Mesenchymal stem cell (in vitro differentiated cells and primary cell): Measurements from ENCODE around the gene IMMP2L.

Experiments used
- DNase-seq: peaks from one replicate; pipeline ENCODE4 v3.0.0-alpha.2; 2013
- H2AFZ ChIP-seq: one replicate; pipeline ENCODE4 v1.6.1; 2013; ENCODE audit warnings: low read depth, mild to moderate bottlenecking, control low read depth, inconsistent platforms, low read length, moderate library complexity
- H2AK5ac ChIP-seq: 2 replicates; pipeline ENCODE4 v1.6.1; 2013; ENCODE audit warnings: low read length, moderate library complexity, mild to moderate bottlenecking, inconsistent platforms; ENCODE audit not compliant: severe bottlenecking
- H2BK120ac ChIP-seq: one replicate; pipeline ENCODE4 v1.6.1; 2013; ENCODE audit warnings: low read depth, mild to moderate bottlenecking, inconsistent platforms, low read length, moderate library complexity
- H2BK12ac ChIP-seq, 2 experiments: one replicate each; pipeline ENCODE4 v1.6.1; 2013; ENCODE audit warnings: inconsistent platforms in 2 of 2, low read length in 2 of 2, mild to moderate bottlenecking in 2 of 2, moderate library complexity in 2 of 2, control low read depth in 1 of 2
- H2BK15ac ChIP-seq: one replicate; pipeline ENCODE4 v1.6.1; 2013; ENCODE audit warnings: mild to moderate bottlenecking, low read depth, inconsistent platforms; ENCODE audit not compliant: poor library complexity, severe bottlenecking
- H2BK5ac ChIP-seq: 2 replicates; pipeline ENCODE4 v1.6.1; 2013; ENCODE audit warnings: low read depth, mild to moderate bottlenecking, low read length, control low read depth, inconsistent platforms; ENCODE audit not compliant: poor library complexity, severe bottlenecking
- H3K14ac ChIP-seq, 2 experiments: one replicate each; pipeline ENCODE4 v1.6.1; 2013; ENCODE audit warnings: inconsistent platforms in 2 of 2, low read length in 2 of 2, control low read depth in 1 of 2, mild to moderate bottlenecking in 1 of 2, moderate library complexity in 1 of 2
- H3K18ac ChIP-seq, 2 experiments: one replicate each; pipeline ENCODE4 v1.6.1; 2013; ENCODE audit warnings: inconsistent platforms in 2 of 2, low read length in 2 of 2, control low read depth in 1 of 2, low read depth in 1 of 2, mild to moderate bottlenecking in 1 of 2
- H3K23ac ChIP-seq, 2 experiments: one replicate each; pipeline ENCODE4 v1.6.1; 2013; ENCODE audit warnings: inconsistent platforms in 2 of 2, low read length in 2 of 2, mild to moderate bottlenecking in 2 of 2, moderate library complexity in 2 of 2, control low read depth in 1 of 2
- H3K27ac ChIP-seq: 2 replicates; pipeline ENCODE4 v1.5.1; 2013; ENCODE audit warnings: mild to moderate bottlenecking, moderate library complexity, low read length, control low read depth, inconsistent platforms; ENCODE audit not compliant: poor library complexity, severe bottlenecking
- H3K27me3 ChIP-seq, 2 experiments: 2 replicates each; pipeline versions ENCODE4 v1.6.1 to v1.7.0; 2013; ENCODE audit warnings: low read length in 2 of 2, mild to moderate bottlenecking in 2 of 2, moderate library complexity in 2 of 2, control low read depth in 1 of 2, inconsistent platforms in 1 of 2; ENCODE audit not compliant: control insufficient read depth in 1 of 2, insufficient read depth in 1 of 2
- H3K36me3 ChIP-seq, 2 experiments: 2 replicates each; pipeline versions ENCODE4 v1.6.1 to v1.7.0; 2013; ENCODE audit warnings: low read length in 2 of 2, control low read depth in 1 of 2, inconsistent platforms in 1 of 2, low read depth in 1 of 2, mild to moderate bottlenecking in 1 of 2; ENCODE audit not compliant: insufficient read depth in 2 of 2, control insufficient read depth in 1 of 2
- H3K4ac ChIP-seq, 2 experiments: one replicate each; pipeline ENCODE4 v1.6.1; 2013; ENCODE audit warnings: inconsistent platforms in 2 of 2, low read length in 2 of 2, mild to moderate bottlenecking in 2 of 2, moderate library complexity in 2 of 2, control low read depth in 1 of 2, low read depth in 1 of 2
- H3K4me1 ChIP-seq: 2 replicates; pipeline ENCODE4 v1.6.1; 2013; ENCODE audit warnings: low read depth, low read length, control low read depth; ENCODE audit not compliant: control insufficient read depth, insufficient read depth
- H3K4me2 ChIP-seq: 2 replicates; pipeline ENCODE4 v1.6.1; 2013; ENCODE audit warnings: low read length, mild to moderate bottlenecking, inconsistent platforms; ENCODE audit not compliant: poor library complexity, severe bottlenecking
- H3K4me3 ChIP-seq, 2 experiments: 2 replicates each; pipeline versions ENCODE4 v1.5.1 to v1.7.0; 2013; ENCODE audit warnings: low read length in 2 of 2, mild to moderate bottlenecking in 2 of 2, control low read depth in 1 of 2, low read depth in 1 of 2; ENCODE audit not compliant: insufficient read depth in 1 of 2
- H3K79me1 ChIP-seq: replicated peaks from 2 replicates; pipeline ENCODE4 v1.6.1; 2013; ENCODE audit warnings: mild to moderate bottlenecking, control low read depth, low read length, inconsistent platforms; ENCODE audit not compliant: poor library complexity, severe bottlenecking
- H3K9ac ChIP-seq: 2 replicates; pipeline ENCODE4 v1.7.0; 2013; ENCODE audit warnings: mild to moderate bottlenecking, low read length, moderate library complexity
- H3K9me3 ChIP-seq: 2 replicates; pipeline ENCODE4 v1.7.0; 2013; ENCODE audit warnings: mild to moderate bottlenecking, low read length; ENCODE audit not compliant: control insufficient read depth
- H4K8ac ChIP-seq: one replicate; pipeline ENCODE4 v1.6.1; 2013; ENCODE audit warnings: inconsistent platforms, mild to moderate bottlenecking, low read length, moderate library complexity
- H4K91ac ChIP-seq: one replicate; pipeline ENCODE4 v1.6.1; 2013; ENCODE audit warnings: mild to moderate bottlenecking, low read length, inconsistent platforms
- WGBS: methylation state at CpG from one replicate; pipeline ENCODE4 v1.1.7; 2013; ENCODE audit warnings: mixed read lengths; 5-methylcytosine and 5-hydroxymethylcytosine counted together

Gene IMMP2L

GRCh38 chr7:110947408-110947807 lies 614.9 kb downstream of the IMMP2L start:
- no peaks in the 10 kb centered on the region for H3K9me3 ChIP-seq
- no peak overlapping the region for H2BK120ac ChIP-seq
- H2AFZ ChIP-seq, result no peak overlapping the region
- no peak overlapping the region for H3K27ac ChIP-seq
- H3K79me1 ChIP-seq, result no peaks in the 10 kb centered on the region
- no peak overlapping the region for H3K4me3 ChIP-seq
- no peak for DNase-seq
- no peak overlapping the region for H4K91ac ChIP-seq
- H3K36me3 ChIP-seq, result no peaks in the 10 kb centered on the region
- H2BK15ac ChIP-seq, result no peak overlapping the region
- no peak overlapping the region for H3K9ac ChIP-seq
- no peak overlapping the region for H3K4ac ChIP-seq
- no peak overlapping the region for H3K18ac ChIP-seq
- H4K8ac ChIP-seq, result no peak overlapping the region
- H2AK5ac ChIP-seq, result no peak overlapping the region
- no peak overlapping the region for H2BK12ac ChIP-seq
- H3K27me3 ChIP-seq, result no peaks in the 10 kb centered on the region
- H3K23ac ChIP-seq, result no peak overlapping the region
- 100% methylated on average over 2 of the region's 3 CpGs for WGBS
- no peak overlapping the region for H3K14ac ChIP-seq
- no peak overlapping the region for H2BK5ac ChIP-seq
- no peak overlapping the region for H3K4me2 ChIP-seq
- H3K4me1 ChIP-seq, result peaks cover 4% of the 10 kb centered on the region

- no peak overlapping the region for H2BK5ac ChIP-seq
- H3K14ac ChIP-seq, result no peak overlapping the region
- no peaks in the 10 kb centered on the region for H3K79me1 ChIP-seq
- no peak overlapping the region for H3K4me2 ChIP-seq
- H3K27ac ChIP-seq, result no peak overlapping the region
- H3K4ac ChIP-seq, result no peak overlapping the region
- H3K23ac ChIP-seq, result no peak overlapping the region
- no peak overlapping the region for H3K18ac ChIP-seq
- DNase-seq, result no peak
- H2AK5ac ChIP-seq, result no peak overlapping the region
- no peak overlapping the region for H2BK120ac ChIP-seq
- no peaks in the 10 kb centered on the region for H3K36me3 ChIP-seq
- no peak overlapping the region for H2BK15ac ChIP-seq
- H2AFZ ChIP-seq, result no peak overlapping the region
- H4K91ac ChIP-seq, result no peak overlapping the region
- H3K9ac ChIP-seq, result no peak overlapping the region
- no peak overlapping the region for H3K4me3 ChIP-seq
- peaks cover 4% of the 10 kb centered on the region for H3K4me1 ChIP-seq
- no peak overlapping the region for H2BK12ac ChIP-seq
- H3K27me3 ChIP-seq, result no peaks in the 10 kb centered on the region
- no peaks in the 10 kb centered on the region for H3K9me3 ChIP-seq
- H4K8ac ChIP-seq, result no peak overlapping the region
- WGBS, result 67% methylated on average over 7 of the region's 9 CpGs
Measured at GRCh38 chr7:110944966-110945644, 617.2 kb downstream of the IMMP2L start.

- Histone ChIP-seq H4K91ac (no peak overlapping the region), H3K14ac (no peak overlapping the region), H3K36me3 (no peaks in the 10 kb centered on the region), H3K18ac (no peak overlapping the region), H2AFZ (no peak overlapping the region), H3K4me1 (peaks cover 4% of the 10 kb centered on the region), H3K23ac (no peak overlapping the region), H2BK5ac (no peak overlapping the region), H3K4ac (no peak overlapping the region), H3K27me3 (no peaks in the 10 kb centered on the region), H2BK120ac (no peak overlapping the region), H3K79me1 (no peaks in the 10 kb centered on the region), H3K9ac (no peak overlapping the region), H3K4me3 (no peak overlapping the region), H3K4me2 (no peak overlapping the region), H3K9me3 (no peaks in the 10 kb centered on the region), H4K8ac (no peak overlapping the region), H2AK5ac (no peak overlapping the region), H2BK12ac (no peak overlapping the region), H3K27ac (no peak overlapping the region), H2BK15ac (no peak overlapping the region)
- 100% methylated on average over 6 of the region's 7 CpGs for WGBS
- no peak for DNase-seq
Measured at GRCh38 chr7:110944448-110944847, 617.8 kb downstream of the IMMP2L start.

GRCh38 chr7:110943701-110944345 lies 618.5 kb downstream of the IMMP2L start:
- H3K27me3 ChIP-seq, result no peaks in the 10 kb centered on the region
- 88% methylated on average over 3 of the region's 4 CpGs for WGBS
- H3K36me3 ChIP-seq, result no peaks in the 10 kb centered on the region
- no peak overlapping the region for H2BK12ac ChIP-seq
- no peak overlapping the region for H3K27ac ChIP-seq
- H3K4me1 ChIP-seq, result peaks cover 4% of the 10 kb centered on the region
- peak; percentile 20 for DNase-seq
- H4K8ac ChIP-seq, result no peak overlapping the region
- no peak overlapping the region for H2BK120ac ChIP-seq
- no peaks in the 10 kb centered on the region for H3K79me1 ChIP-seq
- H3K9me3 ChIP-seq, result no peaks in the 10 kb centered on the region
- H4K91ac ChIP-seq, result no peak overlapping the region
- H3K4me2 ChIP-seq, result no peak overlapping the region
- no peak overlapping the region for H2AK5ac ChIP-seq
- no peak overlapping the region for H2BK15ac ChIP-seq
- H3K23ac ChIP-seq, result no peak overlapping the region
- H3K14ac ChIP-seq, result no peak overlapping the region
- H2BK5ac ChIP-seq, result no peak overlapping the region
- H3K18ac ChIP-seq, result no peak overlapping the region
- H3K9ac ChIP-seq, result no peak overlapping the region
- no peak overlapping the region for H3K4ac ChIP-seq
- no peak overlapping the region for H2AFZ ChIP-seq
- H3K4me3 ChIP-seq, result no peak overlapping the region
